ENCODE measurements around the gene ANKFN1.

The ANKFN1 gene

DNA sequence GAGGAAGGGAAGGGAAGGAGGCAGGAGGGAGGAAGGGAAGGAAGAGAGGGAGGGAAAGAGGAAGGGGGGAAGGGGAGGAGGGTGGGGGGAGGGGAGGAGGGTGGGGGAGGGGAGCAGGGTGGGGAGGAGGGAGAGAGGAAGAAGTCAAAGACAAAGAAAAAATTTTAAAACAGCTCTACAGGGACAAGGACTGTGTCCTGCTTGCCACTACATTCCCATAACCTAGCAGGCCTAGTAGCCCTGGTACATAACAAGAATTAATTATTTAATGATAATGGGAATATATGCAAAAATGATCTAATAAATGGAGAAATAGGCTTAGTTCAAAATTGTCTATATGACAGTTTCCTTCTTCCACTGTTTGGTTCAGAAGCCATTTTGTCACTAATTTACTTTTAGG is 392.7 kb downstream of the ANKFN1 start:
- TF ChIP-seq, protein P1, sequence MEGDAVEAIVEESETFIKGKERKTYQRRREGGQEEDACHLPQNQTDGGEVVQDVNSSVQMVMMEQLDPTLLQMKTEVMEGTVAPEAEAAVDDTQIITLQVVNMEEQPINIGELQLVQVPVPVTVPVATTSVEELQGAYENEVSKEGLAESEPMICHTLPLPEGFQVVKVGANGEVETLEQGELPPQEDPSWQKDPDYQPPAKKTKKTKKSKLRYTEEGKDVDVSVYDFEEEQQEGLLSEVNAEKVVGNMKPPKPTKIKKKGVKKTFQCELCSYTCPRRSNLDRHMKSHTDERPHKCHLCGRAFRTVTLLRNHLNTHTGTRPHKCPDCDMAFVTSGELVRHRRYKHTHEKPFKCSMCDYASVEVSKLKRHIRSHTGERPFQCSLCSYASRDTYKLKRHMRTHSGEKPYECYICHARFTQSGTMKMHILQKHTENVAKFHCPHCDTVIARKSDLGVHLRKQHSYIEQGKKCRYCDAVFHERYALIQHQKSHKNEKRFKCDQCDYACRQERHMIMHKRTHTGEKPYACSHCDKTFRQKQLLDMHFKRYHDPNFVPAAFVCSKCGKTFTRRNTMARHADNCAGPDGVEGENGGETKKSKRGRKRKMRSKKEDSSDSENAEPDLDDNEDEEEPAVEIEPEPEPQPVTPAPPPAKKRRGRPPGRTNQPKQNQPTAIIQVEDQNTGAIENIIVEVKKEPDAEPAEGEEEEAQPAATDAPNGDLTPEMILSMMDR (conservative IDR thresholded peaks at IDR 0.05; ENCODE audit: low read depth): no peak
- no peak for DNase-seq (ENCODE audit: low spot score)
- H3K27ac ChIP-seq: no peak overlapping the region
- POLR2A ChIA-PET (ENCODE audit: low non-redundant PET): no interaction called here
- CTCF ChIA-PET: no interaction called here

DNA sequence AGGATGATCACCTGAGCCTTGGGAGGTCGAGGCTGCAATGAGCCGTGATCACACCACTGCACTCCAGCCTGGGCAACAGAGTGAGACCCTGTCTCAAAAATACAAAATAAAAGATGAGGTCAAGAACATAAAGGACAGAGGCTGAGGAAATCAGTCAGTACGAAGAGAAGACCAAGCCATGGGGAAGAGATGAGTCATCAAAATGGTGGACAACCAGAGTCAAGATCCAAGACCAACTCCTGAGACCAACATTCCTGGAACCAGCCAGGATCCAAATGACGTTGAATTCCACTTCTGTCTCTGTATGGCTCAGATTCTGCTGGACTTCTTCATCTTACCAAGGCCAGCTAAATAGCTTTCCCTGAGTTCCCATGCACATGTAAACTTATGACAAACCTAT is 395.4 kb downstream of the ANKFN1 start:
- H3K27ac ChIP-seq: no peak overlapping the region
- no peak for DNase-seq (ENCODE audit: low spot score)
- POLR2A ChIA-PET (ENCODE audit: low non-redundant PET): no interaction called here
- CTCF ChIA-PET: no interaction called here
- TF ChIP-seq, protein P1 (conservative IDR thresholded peaks at IDR 0.05; ENCODE audit: low read depth): no peak

DNA sequence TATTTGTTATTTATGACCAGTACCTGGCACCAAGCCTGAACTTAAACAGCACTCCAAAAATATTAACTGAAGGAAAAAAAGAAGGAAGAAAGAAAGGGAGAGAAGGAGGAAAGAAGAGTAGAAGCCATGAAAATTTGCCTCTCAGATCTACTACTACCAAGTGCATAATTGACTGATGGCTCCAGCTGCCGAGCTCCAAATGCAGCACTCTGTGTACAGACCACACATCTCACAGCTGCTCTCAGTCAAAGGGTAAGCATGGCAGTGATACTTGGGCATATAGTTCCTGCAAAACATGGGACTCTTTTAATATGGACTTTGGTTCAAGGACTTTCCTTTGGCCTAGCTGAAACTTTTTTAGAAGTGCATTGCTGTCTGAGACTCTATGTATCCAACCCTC is 396.2 kb downstream of the ANKFN1 start:
- H3K27ac ChIP-seq: no peak overlapping the region

DNA sequence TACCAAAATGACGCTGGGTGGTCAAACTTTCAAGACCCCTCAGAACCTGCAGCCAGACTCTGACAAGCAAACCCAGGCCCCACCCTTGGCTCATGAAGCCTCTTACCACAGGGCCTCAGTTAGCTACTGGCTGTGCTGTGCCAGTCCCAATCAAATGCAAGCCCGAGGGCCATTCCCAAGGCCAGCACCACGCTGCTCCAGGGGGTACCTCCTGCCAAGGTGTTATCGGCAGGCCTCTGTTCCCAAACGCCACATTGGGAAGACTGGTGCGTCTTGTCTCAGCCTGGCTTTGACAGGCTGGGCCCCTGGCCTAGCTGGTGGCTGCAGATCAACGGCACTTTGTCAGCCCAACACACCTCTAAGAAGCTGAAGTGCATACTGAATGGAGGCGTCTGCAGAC is 404.4 kb downstream of the ANKFN1 start:
- POLR2A ChIA-PET (ENCODE audit: low non-redundant PET): no interaction called here
- no peak for DNase-seq (ENCODE audit: low spot score)
- TF ChIP-seq, protein P1 (conservative IDR thresholded peaks at IDR 0.05; ENCODE audit: low read depth): no peak
- H3K27ac ChIP-seq: no peak overlapping the region
- CTCF ChIA-PET: no interaction called here

More for the DNA sequence above, 396.2 kb downstream of the ANKFN1 start:
- TF ChIP-seq, protein P1 (conservative IDR thresholded peaks at IDR 0.05; ENCODE audit: low read depth): no peak
- CTCF ChIA-PET: no interaction called here
- POLR2A ChIA-PET (ENCODE audit: low non-redundant PET): no interaction called here
- no peak for DNase-seq (ENCODE audit: low spot score)

DNA sequence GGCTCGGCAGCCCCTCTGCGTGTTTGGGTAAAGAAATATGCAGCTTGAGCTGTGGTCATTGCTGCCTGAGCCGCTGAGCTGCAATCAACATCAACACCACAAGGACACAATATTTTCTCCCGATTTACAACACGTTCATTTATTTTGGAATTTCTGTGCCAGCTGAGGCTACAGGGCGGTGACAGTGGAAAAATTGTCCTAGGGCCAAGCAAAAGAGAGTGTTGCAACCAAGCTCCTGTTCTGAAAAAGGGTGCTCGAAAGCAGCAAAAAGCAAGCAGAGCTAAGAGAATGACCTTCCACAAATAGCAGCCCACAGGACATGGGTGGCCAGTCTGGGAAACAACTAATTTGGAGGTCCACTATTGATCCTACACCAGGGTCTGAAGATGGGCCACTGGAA is 404.8 kb downstream of the ANKFN1 start:
- no peak for DNase-seq (ENCODE audit: low spot score)
- ChIA-PET POLR2A (ENCODE audit: low non-redundant PET) (no interaction called here), CTCF (no interaction called here)
- H3K27ac ChIP-seq: no peak overlapping the region
- TF ChIP-seq, protein P1 (conservative IDR thresholded peaks at IDR 0.05; ENCODE audit: low read depth): no peak

Measured in RWPE1 (cell line).